H9 (cell line): ENCODE measurements around the gene CCDC60. TPM values are rescaled to one million over a fixed set of nuclear protein-coding genes. Genes with fewer than 3 reads are reported as not detected.
A peak's percentile ranks its signal among the peaks of the same experiment; 100 is the strongest.

Experiments
- DNase-seq: peaks from one replicate; pipeline ENCODE4 v3.0.0-alpha.2; 2017
- H2AFZ ChIP-seq: one replicate; pipeline ENCODE4 v1.6.1; 2013; ENCODE audit warnings: mild to moderate bottlenecking, low read length, control low read depth, moderate library complexity
- H2AK5ac ChIP-seq: 2 replicates; pipeline ENCODE4 v1.6.1; 2013; ENCODE audit warnings: low read length, control low read depth, mixed read lengths; ENCODE audit not compliant: insufficient read length
- H2BK120ac ChIP-seq: one replicate; pipeline ENCODE4 v1.6.1; 2013; ENCODE audit warnings: low read depth, mild to moderate bottlenecking, low read length, control low read depth, inconsistent platforms; ENCODE audit not compliant: poor library complexity, severe bottlenecking
- H2BK12ac ChIP-seq: 2 replicates; pipeline ENCODE4 v1.6.1; 2013; ENCODE audit warnings: low read length, control low read depth, mixed read lengths, low read depth; ENCODE audit not compliant: insufficient read length
- H2BK15ac ChIP-seq: 2 replicates; pipeline ENCODE4 v1.6.1; 2013; ENCODE audit warnings: low read depth, low read length, control low read depth
- H2BK20ac ChIP-seq: one replicate; pipeline ENCODE4 v1.6.1; 2013; ENCODE audit warnings: low read depth, mild to moderate bottlenecking, low read length, control low read depth, inconsistent platforms; ENCODE audit not compliant: poor library complexity, severe bottlenecking
- H2BK5ac ChIP-seq: 2 replicates; pipeline ENCODE4 v1.6.1; 2013; ENCODE audit warnings: low read length, control low read depth, mixed read lengths; ENCODE audit not compliant: insufficient read length
- H3K14ac ChIP-seq: 2 replicates; pipeline ENCODE4 v1.6.1; 2013; ENCODE audit warnings: low read length, control low read depth; ENCODE audit not compliant: insufficient read depth
- H3K18ac ChIP-seq: 2 replicates; pipeline ENCODE4 v1.6.1; 2013; ENCODE audit warnings: low read depth, mild to moderate bottlenecking, mixed read lengths, low read length, control low read depth; ENCODE audit not compliant: insufficient read length
- H3K23ac ChIP-seq: 2 replicates; pipeline ENCODE4 v1.6.1; 2013; ENCODE audit warnings: low read length, control low read depth, mixed read lengths, low read depth; ENCODE audit not compliant: insufficient read length
- H3K23me2 ChIP-seq: 2 replicates; pipeline ENCODE4 v1.6.1; 2013; ENCODE audit warnings: low read depth, mild to moderate bottlenecking, mixed read lengths, low read length, control low read depth; ENCODE audit not compliant: insufficient read length, poor library complexity, severe bottlenecking
- H3K27ac ChIP-seq: 2 replicates; pipeline ENCODE4 v1.5.1; 2013; ENCODE audit warnings: low read length, control low read depth, mixed read lengths, low read depth; ENCODE audit not compliant: insufficient read length
- H3K27me3 ChIP-seq: 2 replicates; pipeline ENCODE4 v1.6.1; 2013; ENCODE audit warnings: low read length, control low read depth, inconsistent platforms; ENCODE audit not compliant: insufficient read depth
- H3K4ac ChIP-seq: 2 replicates; pipeline ENCODE4 v1.6.1; 2013; ENCODE audit warnings: low read depth, mild to moderate bottlenecking, control low read depth, inconsistent platforms, low read length, moderate library complexity
- H3K4me1 ChIP-seq: 2 replicates; pipeline ENCODE4 v1.6.1; 2013; ENCODE audit warnings: low read length, control low read depth, inconsistent platforms; ENCODE audit not compliant: insufficient read depth
- H3K4me2 ChIP-seq: 2 replicates; pipeline ENCODE4 v1.6.1; 2013; ENCODE audit warnings: low read length, control low read depth, mixed read lengths; ENCODE audit not compliant: insufficient read length, insufficient read depth
- H3K56ac ChIP-seq: 2 replicates; pipeline ENCODE4 v1.6.1; 2013; ENCODE audit warnings: low read depth, mild to moderate bottlenecking, mixed read lengths, low read length, control low read depth; ENCODE audit not compliant: insufficient read length
- H3K79me1 ChIP-seq: 2 replicates; pipeline ENCODE4 v1.6.1; 2013; ENCODE audit warnings: low read depth, mild to moderate bottlenecking, moderate library complexity, low read length, control low read depth, inconsistent platforms; ENCODE audit not compliant: insufficient read depth, poor library complexity, severe bottlenecking
- H3K79me2 ChIP-seq: 2 replicates; pipeline ENCODE4 v1.6.1; 2013; ENCODE audit warnings: low read length, control low read depth, inconsistent platforms; ENCODE audit not compliant: insufficient read depth
- H3K9ac ChIP-seq: 2 replicates; pipeline ENCODE4 v1.6.1; 2013; ENCODE audit warnings: low read length, control low read depth, mixed read lengths; ENCODE audit not compliant: insufficient read length; ENCODE audit errors: extremely low read depth
- H3K9me3 ChIP-seq: one replicate; pipeline ENCODE4 v1.6.1; 2013; ENCODE audit warnings: low read depth, low read length, inconsistent platforms; ENCODE audit not compliant: control insufficient read depth
- H3T11ph ChIP-seq: one replicate; pipeline ENCODE4 v1.6.1; 2013; ENCODE audit warnings: mild to moderate bottlenecking, low read length, control low read depth, inconsistent platforms
- H4K20me1 ChIP-seq: one replicate; pipeline ENCODE4 v1.6.1; 2013; ENCODE audit not compliant: control insufficient read depth, insufficient read length, insufficient read depth
- H4K5ac ChIP-seq: 2 replicates; pipeline ENCODE4 v1.6.1; 2013; ENCODE audit warnings: low read depth, mild to moderate bottlenecking, mixed read lengths, low read length, control low read depth; ENCODE audit not compliant: insufficient read length
- H4K8ac ChIP-seq: replicated peaks from 2 replicates; pipeline ENCODE4 v1.6.1; 2013; ENCODE audit warnings: low read length, control low read depth, mixed read lengths, low read depth; ENCODE audit not compliant: insufficient read length
- H4K91ac ChIP-seq: 2 replicates; pipeline ENCODE4 v1.6.1; 2013; ENCODE audit warnings: low read depth, mild to moderate bottlenecking, moderate library complexity, mixed read lengths, low read length, control low read depth; ENCODE audit not compliant: insufficient read length
- H3K27ac Mint-ChIP-seq, 3 experiments: 2 replicates in 2 of 3; 3 replicates in 1 of 3; pipeline ENCODE4 v1.8.0; 2020 to 2021; ENCODE audit warnings: mixed read lengths in 3 of 3, mild to moderate bottlenecking in 1 of 3, moderate library complexity in 1 of 3
- H3K27me3 Mint-ChIP-seq: 2 replicates; pipeline ENCODE4 v1.8.0; 2021; ENCODE audit warnings: low read depth, mild to moderate bottlenecking, moderate library complexity, mixed read lengths
- H3K36me3 Mint-ChIP-seq, 3 experiments: 2 replicates in 2 of 3; 3 replicates in 1 of 3; pipeline ENCODE4 v1.8.0; 2020 to 2021; ENCODE audit warnings: low read depth in 3 of 3, mixed read lengths in 3 of 3; ENCODE audit not compliant: insufficient read depth in 1 of 3
- H3K4me1 Mint-ChIP-seq, 2 experiments: 2 replicates each; pipeline ENCODE4 v1.8.0; 2020; ENCODE audit warnings: mixed read lengths in 2 of 2
- H3K4me3 Mint-ChIP-seq, 2 experiments: 2 replicates in 1 of 2; 3 replicates in 1 of 2; pipeline ENCODE4 v1.8.0; 2020 to 2021; ENCODE audit warnings: mild to moderate bottlenecking in 2 of 2, mixed read lengths in 2 of 2, moderate library complexity in 1 of 2
- H3K9me3 Mint-ChIP-seq, 2 experiments: 2 replicates in 1 of 2; 3 replicates in 1 of 2; pipeline ENCODE4 v1.8.0; 2020; ENCODE audit warnings: mild to moderate bottlenecking in 2 of 2, mixed read lengths in 2 of 2, moderate library complexity in 1 of 2
- CTCF ChIP-seq: fragments of 200-600 bp; sonication (generic); conservative IDR thresholded peaks from 3 replicates; pipeline ENCODE4 v1.8.0; 2021; ENCODE audit warnings: antibody characterized with exemption, mild to moderate bottlenecking
- WGBS: extraction: QIAGEN DNeasy Blood & Tissue Kit; methylation state at CpG from one replicate; pipeline ENCODE4 v1.1.7; 2013; ENCODE audit warnings: missing lambda C conversion rate, low lambda C conversion rate, mixed read lengths; ENCODE audit not compliant: insufficient read length; ENCODE audit errors: extremely low coverage; 5-methylcytosine and 5-hydroxymethylcytosine counted together
- total RNA-seq: library from RNA; stranded (reverse); gene quantifications from 2 replicates; pipeline ENCODE4 v1.2.1, GENCODE V29; 2021

Gene CCDC60
- total RNA-seq, 1 experiment from 2014 or later, result 0.44 TPM

- Histone ChIP-seq H3K18ac (no peak overlapping the region), H3K23ac (no peak overlapping the region), H3K9me3 (no peaks in the 10 kb centered on the region), H2BK20ac (peak overlapping the region; percentile 61), H3K79me2 (no peaks in the 10 kb centered on the region), H4K91ac (no peak overlapping the region), H3K4me2 (no peak overlapping the region), H2BK120ac (no peak overlapping the region), H2BK15ac (no peak overlapping the region), H3K79me1 (no peaks in the 10 kb centered on the region), H3K56ac (no peak overlapping the region), H3K4ac (no peak overlapping the region), H3K27ac (no peak overlapping the region), H3K4me1 (0 out of 2 replicates have a peak, but pooled peaks cover 3% of the 10 kb centered on the region), H2AK5ac (no peak overlapping the region), H2BK5ac (no peak overlapping the region), H3K9ac (no peak overlapping the region), H3K27me3 (no peaks in the 10 kb centered on the region), H3T11ph (no peak overlapping the region), H4K5ac (no peak overlapping the region), H3K23me2 (no peaks in the 10 kb centered on the region), H4K20me1 (no peaks in the 10 kb centered on the region), H2AFZ (no peak overlapping the region), H2BK12ac (no peak overlapping the region), H4K8ac (no peak overlapping the region), H3K14ac (no peak overlapping the region; the same call in 1 of the 2 replicates)
- DNase-seq, result no peak
- Mint-ChIP-seq H3K4me3 (no peak overlapping the region), H3K36me3 (peaks cover 8 to 17% (median 13%) of the 10 kb centered on the region in 3 experiments; a peak in 6 of 7 replicates), H3K4me1 (peaks cover 19 to 26% of the 10 kb centered on the region in 2 experiments), H3K27ac (peak overlapping the region in 2 of 3 experiments; percentile 55 to 93; a peak in 4 of 7 replicates), H3K9me3 (peaks cover 12 to 17% of the 10 kb centered on the region in 2 experiments), H3K27me3 (peaks cover 2% of the 10 kb centered on the region)
- no CpG with 5 or more reads among the region's 4 CpGs for WGBS
- no peak for TF ChIP-seq CTCF
Measured at GRCh38 chr12:119363037-119363436, 28.5 kb downstream of the CCDC60 start.
